ENCODE measurements around the gene FGF21.
A peak's percentile ranks its signal among the peaks of the same experiment; 100 is the strongest.
"Not testable (repeated sequence)": the region's sequence is repeated elsewhere in the genome, so short reads cannot be mapped to it uniquely, and the experiment has no call there.

FGF21 gene, protein sequence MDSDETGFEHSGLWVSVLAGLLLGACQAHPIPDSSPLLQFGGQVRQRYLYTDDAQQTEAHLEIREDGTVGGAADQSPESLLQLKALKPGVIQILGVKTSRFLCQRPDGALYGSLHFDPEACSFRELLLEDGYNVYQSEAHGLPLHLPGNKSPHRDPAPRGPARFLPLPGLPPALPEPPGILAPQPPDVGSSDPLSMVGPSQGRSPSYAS

DNA sequence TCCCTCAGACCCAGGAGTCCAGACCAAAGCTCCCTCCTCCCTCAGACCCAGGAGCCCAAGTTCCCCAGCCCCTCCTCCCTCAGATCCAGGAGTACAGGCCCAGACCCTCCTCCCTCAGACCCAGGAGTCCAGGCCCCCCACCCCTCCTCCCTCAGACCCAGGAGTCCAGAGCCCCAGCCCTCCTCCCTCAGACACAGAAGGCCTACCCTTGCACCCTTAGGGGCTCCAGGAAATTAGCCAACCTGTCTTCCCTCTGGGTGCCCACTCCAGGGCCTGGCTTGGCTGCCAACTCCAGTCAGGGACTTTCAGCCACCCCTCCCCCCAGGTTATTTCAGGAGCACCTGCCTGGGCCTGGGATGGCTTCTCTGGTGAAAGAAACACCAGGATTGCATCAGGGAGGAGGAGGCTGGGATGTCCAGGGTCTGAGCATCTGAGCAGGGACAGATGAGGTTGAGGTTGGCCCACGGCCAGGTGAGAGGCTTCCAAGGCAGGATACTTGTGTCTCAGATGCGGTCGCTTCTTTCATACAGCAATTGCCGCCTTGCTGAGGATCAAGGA is at the start of gene FGF21:
Gene FGF21, plus strand, starts transcription at position 441 of the 558 bp plus-strand sequence. CDS start 713 bp downstream, outside the sequence.
- peaks cover 22% of the 10 kb centered on the region for H3K4me1 Mint-ChIP-seq
- no peaks in the 10 kb centered on the region for H3K36me3 Mint-ChIP-seq
- ATAC-seq (no peak), DNase-seq (ENCODE audit: low spot score in 2 of 2) (no peak)
- no peak within 1 kb of the TSS for H3K27ac Mint-ChIP-seq
- no peak within 1 kb of the TSS for H3K4me3 Mint-ChIP-seq
- no peaks in the 10 kb centered on the region for H3K9me3 Mint-ChIP-seq

DNA sequence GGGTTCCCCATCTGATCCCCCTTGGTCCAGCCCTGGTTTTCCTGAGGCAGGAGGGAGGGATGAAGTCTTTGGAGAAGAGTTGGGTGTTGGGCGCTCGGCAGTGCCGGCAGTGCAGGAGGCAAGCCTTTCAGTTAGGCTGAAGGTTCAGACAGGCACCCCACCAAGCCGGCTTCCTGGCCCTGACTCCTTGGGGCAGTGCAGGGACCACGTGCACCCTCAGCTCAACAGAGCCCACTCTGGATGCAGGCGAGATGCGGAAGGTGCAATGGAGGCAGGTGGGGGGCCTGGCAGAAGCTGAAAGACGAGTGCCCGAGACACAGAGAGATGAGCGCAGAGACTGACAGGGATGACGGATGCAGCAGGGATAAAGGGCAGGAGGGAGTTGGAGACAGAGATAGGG is 46.9 kb upstream of the FGF21 start:
- DNase-seq (ENCODE audit: low spot score in 2 of 2) = no peak
- H3K27ac Mint-ChIP-seq = peak overlapping the region; percentile 33
- H3K9me3 Mint-ChIP-seq = no peaks in the 10 kb centered on the region
- H3K4me1 Mint-ChIP-seq = peaks cover 9% of the 10 kb centered on the region
- no peak overlapping the region for H3K4me3 Mint-ChIP-seq
- H3K36me3 Mint-ChIP-seq = no peaks in the 10 kb centered on the region
- ATAC-seq = no peak

GRCh38 chr19:48711106-48711662 is 44.1 kb upstream of the FGF21 start:
- H3K4me1 Mint-ChIP-seq = peaks cover 23% of the 10 kb centered on the region
- no peak for DNase-seq (ENCODE audit: low spot score in 2 of 2)
- no peak overlapping the region for H3K4me3 Mint-ChIP-seq
- no peak for ATAC-seq
- H3K36me3 Mint-ChIP-seq = no peaks in the 10 kb centered on the region
- no peaks in the 10 kb centered on the region for H3K9me3 Mint-ChIP-seq
- H3K27ac Mint-ChIP-seq = no peak overlapping the region

GRCh38 chr19:48713041-48713863 is 42.1 kb upstream of the FGF21 start:
- Mint-ChIP-seq H3K9me3 (no peaks in the 10 kb centered on the region), H3K4me1 (peaks cover 23% of the 10 kb centered on the region), H3K27ac (peak overlapping the region; percentile 11), H3K36me3 (no peaks in the 10 kb centered on the region), H3K4me3 (peak overlapping the region; percentile 79)
- DNase-seq (ENCODE audit: low spot score in 2 of 2) = no peak
- no peak for ATAC-seq

GRCh38 chr19:48713864-48714755 is 41.2 kb upstream of the FGF21 start:
- H3K9me3 Mint-ChIP-seq = no peaks in the 10 kb centered on the region
- DNase-seq (ENCODE audit: low spot score in 2 of 2) (peak; percentile 94 to 98), ATAC-seq (peak; percentile 94)
- peaks cover 23% of the 10 kb centered on the region for H3K4me1 Mint-ChIP-seq
- no peaks in the 10 kb centered on the region for H3K36me3 Mint-ChIP-seq
- H3K27ac Mint-ChIP-seq = peak overlapping the region; percentile 85
- peak overlapping the region; percentile 79 for H3K4me3 Mint-ChIP-seq

- DNase-seq (ENCODE audit: low spot score in 2 of 2) (no peak), ATAC-seq (no peak)
- Mint-ChIP-seq H3K36me3 (no peaks in the 10 kb centered on the region), H3K27ac (peak overlapping the region; percentile 85), H3K4me3 (peak overlapping the region; percentile 79), H3K9me3 (no peaks in the 10 kb centered on the region), H3K4me1 (peaks cover 23% of the 10 kb centered on the region)
Measured at GRCh38 chr19:48714759-48715675, 40.3 kb upstream of the FGF21 start.

DNA sequence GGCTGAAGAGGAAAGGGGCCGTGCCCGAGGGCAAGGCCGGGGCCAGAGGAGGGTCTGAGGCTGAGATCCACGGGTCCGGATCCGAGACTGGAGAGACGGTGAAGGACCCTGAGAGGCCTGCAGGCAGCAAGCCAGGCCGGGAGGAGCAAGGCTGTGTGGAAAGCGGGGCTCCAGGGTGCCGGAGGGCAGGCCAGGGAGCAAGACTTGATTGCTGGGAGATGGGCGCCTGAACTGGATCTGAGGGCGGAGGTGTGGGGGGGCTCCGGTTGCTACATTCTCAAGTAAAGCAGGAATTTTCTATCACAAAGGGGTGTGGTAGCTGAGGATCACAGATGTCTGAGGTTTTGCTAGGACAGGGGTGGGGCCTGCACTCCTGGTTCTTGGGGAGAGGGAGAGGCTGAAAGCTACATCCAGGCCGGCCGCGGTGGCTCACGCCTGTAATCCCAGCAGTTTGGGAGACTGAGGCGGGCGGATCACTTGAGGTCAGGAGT is 39.6 kb upstream of the FGF21 start:
- H3K4me1 Mint-ChIP-seq = peaks cover 28% of the 10 kb centered on the region
- no peak overlapping the region for H3K27ac Mint-ChIP-seq
- no peaks in the 10 kb centered on the region for H3K9me3 Mint-ChIP-seq
- peak overlapping the region; percentile 79 for H3K4me3 Mint-ChIP-seq
- DNase-seq (ENCODE audit: low spot score in 2 of 2) = no peak
- peaks cover 2% of the 10 kb centered on the region for H3K36me3 Mint-ChIP-seq
- no peak for ATAC-seq

DNA sequence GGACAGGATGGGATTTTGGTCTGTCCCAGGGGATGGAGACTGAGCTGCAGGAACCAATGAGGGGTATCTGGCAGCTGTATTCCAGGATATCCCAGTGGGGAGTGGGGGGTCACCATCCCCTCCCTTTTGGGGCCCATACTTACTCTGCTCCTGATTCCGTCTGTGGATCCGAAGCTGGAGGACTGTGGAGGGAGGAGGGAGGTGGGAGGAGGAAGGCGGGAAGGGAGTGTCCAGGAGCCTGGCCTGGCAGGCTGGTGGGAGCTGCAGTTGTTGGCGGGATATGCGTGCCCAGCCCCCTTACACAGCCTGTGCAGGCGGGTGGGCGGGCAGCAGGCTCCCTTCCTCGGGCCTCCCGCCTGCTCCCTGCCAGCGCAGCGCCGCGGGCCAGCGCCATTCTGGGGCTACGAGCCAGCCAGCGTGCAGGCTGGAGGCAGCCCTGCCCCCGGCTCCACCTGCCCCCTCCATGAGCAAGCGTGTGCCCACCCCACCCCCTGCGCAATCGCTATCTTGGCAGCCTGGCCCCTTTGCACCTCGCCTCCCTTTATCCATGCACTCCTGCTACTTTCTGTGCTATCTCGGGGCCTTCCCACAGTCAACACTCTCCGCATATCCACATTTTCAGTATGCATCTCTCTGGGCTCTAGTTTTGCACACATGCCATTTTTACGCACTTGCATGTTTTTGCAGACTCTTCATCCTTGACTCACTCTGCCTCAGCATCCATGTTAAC is 38.6 kb upstream of the FGF21 start:
- Mint-ChIP-seq H3K4me1 (peaks cover 34% of the 10 kb centered on the region), H3K4me3 (no peak overlapping the region), H3K9me3 (no peaks in the 10 kb centered on the region), H3K36me3 (peaks cover 6% of the 10 kb centered on the region), H3K27ac (no peak overlapping the region)
- DNase-seq (ENCODE audit: low spot score in 2 of 2) (no peak), ATAC-seq (no peak)

DNA sequence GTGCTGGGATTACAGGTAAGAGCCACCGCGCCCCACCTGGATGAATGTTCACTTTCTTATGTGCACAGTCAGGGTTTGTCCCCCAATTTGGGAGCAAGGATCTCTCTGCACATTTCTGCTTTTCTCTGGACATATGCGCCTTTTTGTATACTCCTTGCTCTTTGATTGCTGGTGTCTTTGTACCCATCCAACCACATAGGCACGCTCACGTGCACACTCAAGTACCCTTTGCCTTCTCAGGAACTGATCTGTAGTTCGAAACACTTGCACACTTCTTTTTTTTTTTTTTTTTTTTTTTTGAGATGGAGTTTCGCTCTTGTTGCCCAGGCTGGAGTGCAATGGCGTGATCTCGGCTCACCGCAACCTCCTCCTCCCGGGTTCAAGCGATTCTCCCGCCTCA is 37.2 kb upstream of the FGF21 start:
- H3K36me3 Mint-ChIP-seq, ATAC-seq, H3K4me3 Mint-ChIP-seq: not testable (repeated sequence)

GRCh38 chr19:48718711-48719231 is 36.6 kb upstream of the FGF21 start:
- DNase-seq (ENCODE audit: low spot score in 2 of 2) (no peak), ATAC-seq (no peak)
- H3K36me3 Mint-ChIP-seq = peaks cover 6% of the 10 kb centered on the region
- H3K4me1 Mint-ChIP-seq = peaks cover 23% of the 10 kb centered on the region
- H3K9me3 Mint-ChIP-seq = no peaks in the 10 kb centered on the region
- H3K4me3 Mint-ChIP-seq = no peak overlapping the region
- H3K27ac Mint-ChIP-seq = peak overlapping the region; percentile 50

More for the DNA sequence above, 37.2 kb upstream of the FGF21 start:
- peaks cover 29% of the 10 kb centered on the region for H3K4me1 Mint-ChIP-seq
- H3K9me3 Mint-ChIP-seq; DNase-seq (ENCODE audit: low spot score in 2 of 2); H3K27ac Mint-ChIP-seq: not testable (repeated sequence)

DNA sequence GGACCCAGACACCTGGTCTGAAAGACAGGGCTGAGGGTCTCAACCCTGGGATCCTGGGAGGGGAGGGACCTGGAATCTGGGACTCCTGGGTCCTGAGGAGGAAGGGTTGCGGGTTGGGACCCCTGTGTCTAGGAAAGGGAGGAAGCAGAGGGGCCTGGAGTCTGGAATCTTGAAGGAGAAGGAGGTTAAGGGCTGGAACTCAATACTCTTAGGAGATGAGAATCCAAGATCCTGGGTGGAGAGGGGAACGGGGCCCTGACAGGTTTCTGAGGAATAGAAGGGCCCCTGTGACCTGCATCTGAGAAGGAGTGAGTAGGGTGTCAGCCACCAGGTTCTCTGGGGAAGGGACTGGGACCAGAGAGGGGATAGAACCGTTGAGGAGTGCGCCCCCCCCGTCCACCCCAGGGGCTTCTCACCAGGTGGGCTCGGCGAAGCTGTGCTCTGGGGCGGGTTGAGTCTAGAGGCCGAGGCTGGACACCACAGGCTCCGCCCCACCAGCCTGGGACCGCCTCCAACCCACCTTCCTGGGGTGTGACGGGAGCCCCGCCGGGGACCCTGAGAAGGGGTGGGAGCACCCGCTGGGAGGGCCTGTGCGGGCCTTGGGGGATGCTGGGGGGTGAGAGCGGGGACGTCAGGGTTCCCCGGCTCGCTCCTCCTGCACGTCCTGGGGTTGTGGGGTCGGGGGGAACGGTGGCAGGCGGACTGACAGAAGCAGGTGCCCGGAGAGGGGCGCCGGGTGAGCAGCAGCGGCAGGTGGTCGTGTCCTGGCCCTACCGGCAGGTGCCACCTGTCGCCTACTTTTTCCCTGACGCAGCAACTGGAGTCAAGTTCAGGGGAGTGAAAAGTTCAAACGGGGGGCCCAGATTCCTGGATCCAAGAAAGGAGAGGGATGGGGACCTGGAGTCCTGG is 35.8 kb upstream of the FGF21 start, which contains the start of gene MAMSTR:
Gene MAMSTR, minus strand, starts transcription at position 463 of the 909 bp plus-strand sequence. CDS start 694 bp downstream, outside the sequence.
- no peaks in the 10 kb centered on the region for H3K9me3 Mint-ChIP-seq
- H3K4me3 Mint-ChIP-seq = peak within 1 kb of the TSS; percentile 86
- peak within 1 kb of the TSS; percentile 96 for H3K27ac Mint-ChIP-seq
- DNase-seq (ENCODE audit: low spot score in 2 of 2) = no peak
- no peak for ATAC-seq
- peaks cover 6% of the 10 kb centered on the region for H3K36me3 Mint-ChIP-seq
- peaks cover 21% of the 10 kb centered on the region for H3K4me1 Mint-ChIP-seq

DNA sequence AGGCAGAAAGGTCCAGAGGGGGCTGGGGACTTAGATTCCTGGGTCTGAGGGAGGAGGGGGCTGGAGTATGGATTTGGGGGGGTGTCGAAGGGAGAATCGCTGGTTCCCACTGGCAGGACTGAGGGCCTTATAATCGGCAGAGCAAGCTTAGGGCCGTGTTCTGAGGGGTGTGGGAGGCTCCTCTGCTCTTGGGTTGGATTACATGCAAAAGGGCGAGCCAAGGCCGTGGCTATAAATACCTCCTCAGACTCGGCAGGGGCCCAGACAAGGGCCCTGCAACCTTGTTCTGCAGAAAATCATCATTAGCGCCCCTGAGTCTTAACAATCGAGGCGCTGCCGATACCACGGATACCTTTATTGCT is 35.1 kb upstream of the FGF21 start:
- Mint-ChIP-seq H3K36me3 (peaks cover 6% of the 10 kb centered on the region), H3K4me3 (peak overlapping the region; percentile 86), H3K27ac (peak overlapping the region; percentile 96), H3K9me3 (peaks cover 6% of the 10 kb centered on the region), H3K4me1 (peaks cover 21% of the 10 kb centered on the region)
- DNase-seq (ENCODE audit: low spot score in 2 of 2) = no peak
- ATAC-seq = peak; percentile 2

All from stimulated activated effector memory CD8-positive, alpha-beta T cell treated with anti-CD3 and anti-CD28 coated beads, Interleukin-12 subunit alpha, Interleukin-12 subunit beta, amount 100 ng/mL, for 72 hours (primary cell).